Panc1 (cell line): Measurements from ENCODE around the gene LRRC42. TPM values are rescaled to one million over a fixed set of nuclear protein-coding genes. Genes with fewer than 3 reads are reported as not detected.

ENCODE experiments used
- ATAC-seq: fragments of 200-7000 bp; cut with Tn5 transposase; 2 replicates; pipeline ENCODE4 v1.9.1; 2020; ENCODE audit warnings: mild to moderate bottlenecking, moderate library complexity
- BruUV-seq: library from RNA; stranded (reverse); fragments of 400-500 nt; replicated peaks from 2 replicates; lab custom pipeline; 2021; lab: Mats Ljungman, UMichigan
- CTCF ChIA-PET: fragments of 300-600 bp; sonication (Branson Sonifier 250); formaldehyde crosslinking; loops from one replicate; lab custom pipeline; 2022; ENCODE audit warnings: antibody characterized with exemption; lab: Charles Lee
- POLR2A ChIA-PET: fragments of 300-600 bp; sonication (Branson Sonifier 250); formaldehyde crosslinking; loops from one replicate; lab custom pipeline; 2022; ENCODE audit warnings: antibody characterized with exemption; lab: Charles Lee
- DNase-seq: peaks from one replicate; pipeline ENCODE4 v3.0.0-alpha.2; 2010; ENCODE audit warnings: low read depth, low spot score
- H3K27ac ChIP-seq: 2 replicates; pipeline ENCODE4 v1.5.1; 2011; ENCODE audit warnings: mild to moderate bottlenecking, low read length, inconsistent platforms
- H3K27me3 ChIP-seq: fragments of 200-500 bp; sonication (Bioruptor generic); 2 replicates; pipeline ENCODE4 v1.6.0; 2014; ENCODE audit warnings: low read length, inconsistent platforms; ENCODE audit not compliant: control insufficient read depth, insufficient read depth
- H3K36me3 ChIP-seq: fragments of 200-500 bp; sonication (Bioruptor generic); 2 replicates; pipeline ENCODE4 v1.5.1; 2014; ENCODE audit warnings: inconsistent platforms, mild to moderate bottlenecking, low read length, moderate library complexity; ENCODE audit not compliant: control insufficient read depth, insufficient read depth
- H3K4me1 ChIP-seq: 2 replicates; pipeline ENCODE4 v1.5.1; 2011; ENCODE audit warnings: inconsistent platforms, mild to moderate bottlenecking, low read length, moderate library complexity; ENCODE audit not compliant: control insufficient read depth, insufficient read depth
- H3K4me3 ChIP-seq, 2 experiments: 2 replicates each; pipeline ENCODE4 v1.5.1; 2011 to 2012; ENCODE audit warnings: low read depth in 2 of 2, low read length in 2 of 2, mild to moderate bottlenecking in 2 of 2, inconsistent platforms in 1 of 2, moderate library complexity in 1 of 2
- H3K9me3 ChIP-seq: fragments of 200-500 bp; sonication (Bioruptor generic); 2 replicates; pipeline ENCODE4 v1.5.1; 2014; ENCODE audit warnings: low read depth, mild to moderate bottlenecking, inconsistent platforms, low read length, moderate library complexity; ENCODE audit not compliant: control insufficient read depth, insufficient read depth
- POLR2AphosphoS5 ChIP-seq: IDR thresholded peaks from 2 replicates; pipeline ENCODE4 v1.6.1; 2012; ENCODE audit warnings: mild to moderate bottlenecking, low read depth, low read length, moderate library complexity
- SIN3A ChIP-seq: IDR thresholded peaks from 2 replicates; pipeline ENCODE4 v1.6.1; 2012; ENCODE audit warnings: low read depth, mild to moderate bottlenecking, low read length, moderate library complexity, borderline replicate concordance; ENCODE audit not compliant: insufficient read depth
- TCF7L2 ChIP-seq: IDR thresholded peaks from 2 replicates; pipeline ENCODE4 v1.6.1; 2011; ENCODE audit warnings: mild to moderate bottlenecking, low read depth, low read length, inconsistent platforms
- in situ Hi-C: cut with HindIII; loops from 2 replicates; pipeline ENCODE4 v1.10.0; 2016; ENCODE audit warnings: low sequenced_read_pairs, low pct_unique_long_range_greater_than_20kb
- intact Hi-C: fragments of 100-400 bp; cut with micrococcal nuclease; formaldehyde crosslinking; loops from one replicate; pipeline ENCODE4 v1.10.0; 2022; ENCODE audit not compliant: unreplicated experiment
- total RNA-seq: library from RNA; stranded (reverse); gene quantifications from one replicate; pipeline ENCODE4 v1.2.1, GENCODE V29; 2021; ENCODE audit not compliant: unreplicated experiment
- TF ChIP-seq, protein P1 (sequence below): fragments of 450-650 bp; IDR thresholded peaks from 2 replicates; pipeline ENCODE4 v1.5.1; 2017; ENCODE audit warnings: mild to moderate bottlenecking
- TF ChIP-seq, protein P2 (sequence below), 2 experiments: IDR thresholded peaks; 2 replicates each; pipeline ENCODE4 v1.6.1; 2011 to 2012; ENCODE audit warnings: low read depth in 2 of 2, control low read depth in 1 of 2, low read length in 1 of 2, mild to moderate bottlenecking in 1 of 2, moderate library complexity in 1 of 2; ENCODE audit not compliant: insufficient read depth in 1 of 2

Gene LRRC42
- total RNA-seq, 1 experiment from 2014 or later = 41.0 TPM

DNA sequence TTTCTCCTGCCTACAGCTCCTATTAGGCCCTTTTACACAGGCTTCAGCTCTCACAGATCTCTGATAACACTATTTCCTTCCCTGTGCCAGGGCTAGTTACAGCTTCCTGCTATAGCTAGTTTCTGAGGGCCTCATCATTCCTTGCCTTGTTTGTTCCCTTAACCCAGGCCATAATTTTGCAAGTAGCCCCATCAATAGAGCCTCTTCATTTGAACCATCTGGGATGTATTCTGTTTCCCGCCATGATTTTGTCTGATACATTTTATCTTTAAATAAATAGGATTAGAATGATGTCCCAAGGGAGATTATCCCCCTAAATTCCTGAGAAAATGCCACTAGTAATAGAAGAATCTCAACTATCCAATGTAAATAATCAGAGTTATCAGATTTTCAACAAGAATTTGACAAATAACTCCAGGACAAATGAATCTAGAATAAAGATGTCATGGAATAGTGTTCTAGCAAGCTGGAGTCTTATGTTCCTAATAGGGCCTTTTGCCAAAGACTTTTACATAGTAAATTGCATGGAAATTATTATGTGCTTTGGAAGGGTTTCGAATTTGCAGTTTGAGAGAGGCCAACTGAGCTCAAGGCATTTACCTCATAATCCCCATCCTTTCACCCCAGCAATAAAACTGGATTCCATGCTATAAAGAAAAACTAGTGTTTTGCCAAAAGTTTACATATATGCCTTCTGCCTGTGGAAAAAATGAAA lies 16.7 kb upstream of the LRRC42 start:
- Histone ChIP-seq H3K27me3 (no peaks in the 10 kb centered on the region), H3K9me3 (peaks cover 10% of the 10 kb centered on the region; the same call in 1 of the 2 replicates), H3K36me3 (peaks cover 4% of the 10 kb centered on the region; the same call in 1 of the 2 replicates), H3K4me1 (no peaks in the 10 kb centered on the region), H3K4me3 (no peak overlapping the region), H3K27ac (no peak overlapping the region)
- CTCF ChIA-PET = no interaction called here
- BruUV-seq = no TSS peak
- POLR2A ChIA-PET = no interaction called here
- no peak for ATAC-seq
- TF ChIP-seq SIN3A = no peak
- DNase-seq = no peak
- in situ Hi-C loops = no loop called here
- intact Hi-C loops = no loop called here

DNA sequence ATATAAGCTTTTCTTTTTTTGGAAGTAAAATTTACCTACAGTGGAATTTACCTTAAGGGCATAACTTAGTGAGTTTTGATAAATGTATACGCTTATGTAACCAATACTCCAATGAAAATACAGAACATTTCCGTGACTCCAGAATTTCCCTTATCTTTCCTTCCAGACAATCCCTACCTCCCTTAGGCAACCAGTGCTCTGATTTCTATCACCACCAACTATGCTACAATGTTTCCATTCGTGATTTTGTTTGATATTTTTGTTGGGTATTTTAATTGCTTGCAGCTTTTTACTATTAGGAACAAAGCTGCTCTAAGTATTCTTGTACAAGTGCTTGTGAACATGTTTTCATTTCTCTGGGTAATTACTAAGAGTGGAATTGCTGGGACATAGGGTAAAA lies 15.2 kb upstream of the LRRC42 start:
- no peak for TF ChIP-seq TCF7L2
- TF ChIP-seq, protein P1, sequence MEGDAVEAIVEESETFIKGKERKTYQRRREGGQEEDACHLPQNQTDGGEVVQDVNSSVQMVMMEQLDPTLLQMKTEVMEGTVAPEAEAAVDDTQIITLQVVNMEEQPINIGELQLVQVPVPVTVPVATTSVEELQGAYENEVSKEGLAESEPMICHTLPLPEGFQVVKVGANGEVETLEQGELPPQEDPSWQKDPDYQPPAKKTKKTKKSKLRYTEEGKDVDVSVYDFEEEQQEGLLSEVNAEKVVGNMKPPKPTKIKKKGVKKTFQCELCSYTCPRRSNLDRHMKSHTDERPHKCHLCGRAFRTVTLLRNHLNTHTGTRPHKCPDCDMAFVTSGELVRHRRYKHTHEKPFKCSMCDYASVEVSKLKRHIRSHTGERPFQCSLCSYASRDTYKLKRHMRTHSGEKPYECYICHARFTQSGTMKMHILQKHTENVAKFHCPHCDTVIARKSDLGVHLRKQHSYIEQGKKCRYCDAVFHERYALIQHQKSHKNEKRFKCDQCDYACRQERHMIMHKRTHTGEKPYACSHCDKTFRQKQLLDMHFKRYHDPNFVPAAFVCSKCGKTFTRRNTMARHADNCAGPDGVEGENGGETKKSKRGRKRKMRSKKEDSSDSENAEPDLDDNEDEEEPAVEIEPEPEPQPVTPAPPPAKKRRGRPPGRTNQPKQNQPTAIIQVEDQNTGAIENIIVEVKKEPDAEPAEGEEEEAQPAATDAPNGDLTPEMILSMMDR = no peak
- TF ChIP-seq, protein P2, sequence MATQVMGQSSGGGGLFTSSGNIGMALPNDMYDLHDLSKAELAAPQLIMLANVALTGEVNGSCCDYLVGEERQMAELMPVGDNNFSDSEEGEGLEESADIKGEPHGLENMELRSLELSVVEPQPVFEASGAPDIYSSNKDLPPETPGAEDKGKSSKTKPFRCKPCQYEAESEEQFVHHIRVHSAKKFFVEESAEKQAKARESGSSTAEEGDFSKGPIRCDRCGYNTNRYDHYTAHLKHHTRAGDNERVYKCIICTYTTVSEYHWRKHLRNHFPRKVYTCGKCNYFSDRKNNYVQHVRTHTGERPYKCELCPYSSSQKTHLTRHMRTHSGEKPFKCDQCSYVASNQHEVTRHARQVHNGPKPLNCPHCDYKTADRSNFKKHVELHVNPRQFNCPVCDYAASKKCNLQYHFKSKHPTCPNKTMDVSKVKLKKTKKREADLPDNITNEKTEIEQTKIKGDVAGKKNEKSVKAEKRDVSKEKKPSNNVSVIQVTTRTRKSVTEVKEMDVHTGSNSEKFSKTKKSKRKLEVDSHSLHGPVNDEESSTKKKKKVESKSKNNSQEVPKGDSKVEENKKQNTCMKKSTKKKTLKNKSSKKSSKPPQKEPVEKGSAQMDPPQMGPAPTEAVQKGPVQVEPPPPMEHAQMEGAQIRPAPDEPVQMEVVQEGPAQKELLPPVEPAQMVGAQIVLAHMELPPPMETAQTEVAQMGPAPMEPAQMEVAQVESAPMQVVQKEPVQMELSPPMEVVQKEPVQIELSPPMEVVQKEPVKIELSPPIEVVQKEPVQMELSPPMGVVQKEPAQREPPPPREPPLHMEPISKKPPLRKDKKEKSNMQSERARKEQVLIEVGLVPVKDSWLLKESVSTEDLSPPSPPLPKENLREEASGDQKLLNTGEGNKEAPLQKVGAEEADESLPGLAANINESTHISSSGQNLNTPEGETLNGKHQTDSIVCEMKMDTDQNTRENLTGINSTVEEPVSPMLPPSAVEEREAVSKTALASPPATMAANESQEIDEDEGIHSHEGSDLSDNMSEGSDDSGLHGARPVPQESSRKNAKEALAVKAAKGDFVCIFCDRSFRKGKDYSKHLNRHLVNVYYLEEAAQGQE (IDR thresholded peaks at IDR 0.05; ENCODE audit: insufficient read depth in 1 of 2, low read depth in 2 of 2, low read length in 1 of 2) = no peak
- no peak for TF ChIP-seq POLR2AphosphoS5
- TF ChIP-seq SIN3A = no peak
- DNase-seq = no peak
- Histone ChIP-seq H3K4me3 (no peak overlapping the region), H3K27me3 (no peaks in the 10 kb centered on the region), H3K36me3 (peaks cover 4% of the 10 kb centered on the region; the same call in 1 of the 2 replicates), H3K27ac (no peak overlapping the region), H3K4me1 (no peaks in the 10 kb centered on the region), H3K9me3 (peaks cover 15% of the 10 kb centered on the region; the same call in 1 of the 2 replicates)
- in situ Hi-C loops (no loop called here), intact Hi-C loops (no loop called here)
- ATAC-seq = no peak
- ChIA-PET POLR2A (no interaction called here), CTCF (no interaction called here)
- BruUV-seq = no TSS peak

DNA sequence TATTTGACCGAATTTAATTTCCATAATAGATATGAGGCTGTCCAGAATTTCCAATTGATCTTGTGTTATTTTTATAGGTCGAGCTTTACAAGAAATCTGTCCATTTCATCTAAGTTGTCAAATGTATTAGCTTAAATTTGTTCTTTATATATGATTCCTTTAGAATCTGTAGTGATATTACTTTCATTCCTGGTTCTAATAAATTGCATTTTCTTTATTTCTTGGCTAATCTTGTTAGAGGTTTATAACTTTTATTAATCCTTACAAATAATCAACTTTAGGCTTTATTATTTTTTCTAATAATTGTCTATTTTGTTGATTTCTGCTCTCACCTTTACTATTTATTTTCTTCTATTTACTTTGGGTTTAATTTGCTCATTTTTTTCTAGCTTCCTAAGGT lies 14.6 kb upstream of the LRRC42 start:
- no TSS peak for BruUV-seq
- Histone ChIP-seq H3K9me3 (peaks cover 15% of the 10 kb centered on the region; the same call in 1 of the 2 replicates), H3K4me3 (no peak overlapping the region), H3K27me3 (no peaks in the 10 kb centered on the region), H3K36me3 (peaks cover 4% of the 10 kb centered on the region; the same call in 1 of the 2 replicates), H3K27ac (no peak overlapping the region), H3K4me1 (no peaks in the 10 kb centered on the region)
- CTCF ChIA-PET = no interaction called here
- intact Hi-C loops = no loop called here
- ATAC-seq = no peak
- no peak for DNase-seq
- in situ Hi-C loops = no loop called here
- POLR2A ChIA-PET = no interaction called here
- TF ChIP-seq POLR2AphosphoS5 = no peak
- TF ChIP-seq TCF7L2 = no peak
- TF ChIP-seq, protein P1 = no peak
- TF ChIP-seq, protein P2 (IDR thresholded peaks at IDR 0.05; ENCODE audit: insufficient read depth in 1 of 2, low read depth in 2 of 2, low read length in 1 of 2) = no peak
- no peak for TF ChIP-seq SIN3A
